Neural progenitor cell (in vitro differentiated cells): ENCODE results near the gene NSRP1. TPM values are rescaled to one million over a fixed set of nuclear protein-coding genes. Genes with fewer than 3 reads are reported as not detected.

Experiments
- DNase-seq: peaks from one replicate; pipeline ENCODE4 v3.0.0-alpha.2; 2016; ENCODE audit warnings: low spot score
- H2AFZ ChIP-seq: fragments of 200-600 bp; sonication (generic); replicated peaks from 2 replicates; pipeline ENCODE4 v1.6.1; 2016; ENCODE audit warnings: antibody characterized with exemption
- H3F3A ChIP-seq: fragments of 200-600 bp; sonication (generic); 2 replicates; pipeline ENCODE4 v1.6.1; 2016; ENCODE audit warnings: antibody characterized with exemption, low read depth
- H3K27ac ChIP-seq: fragments of 200-600 bp; sonication (generic); 2 replicates; pipeline ENCODE4 v1.5.1; 2016; ENCODE audit warnings: mild to moderate bottlenecking
- H3K27me3 ChIP-seq: fragments of 200-600 bp; sonication (generic); 2 replicates; pipeline ENCODE4 v1.6.1; 2016; ENCODE audit warnings: mild to moderate bottlenecking, moderate library complexity
- H3K36me3 ChIP-seq: fragments of 200-600 bp; sonication (generic); 2 replicates; pipeline ENCODE4 v1.5.1; 2016
- H3K4me1 ChIP-seq: fragments of 200-600 bp; sonication (generic); 2 replicates; pipeline ENCODE4 v1.6.1; 2016; ENCODE audit warnings: mixed run types
- H3K4me2 ChIP-seq: fragments of 200-600 bp; sonication (generic); 2 replicates; pipeline ENCODE4 v1.6.1; 2016
- H3K4me3 ChIP-seq: fragments of 200-600 bp; sonication (generic); 2 replicates; pipeline ENCODE4 v1.5.1; 2016
- H3K79me2 ChIP-seq: fragments of 200-600 bp; sonication (generic); 2 replicates; pipeline ENCODE4 v1.6.1; 2016; ENCODE audit warnings: low read depth
- H3K9ac ChIP-seq: fragments of 200-600 bp; sonication (generic); 2 replicates; pipeline ENCODE4 v1.6.1; 2016
- H3K9me3 ChIP-seq: fragments of 200-600 bp; sonication (generic); 2 replicates; pipeline ENCODE4 v1.5.1; 2016; ENCODE audit warnings: low read depth
- H4K20me1 ChIP-seq: fragments of 200-600 bp; sonication (generic); 2 replicates; pipeline ENCODE4 v1.6.1; 2016; ENCODE audit warnings: low read depth
- H3K27ac Mint-ChIP-seq: 3 replicates; pipeline ENCODE4 v1.8.0; 2021; ENCODE audit warnings: mixed read lengths
- H3K27me3 Mint-ChIP-seq: 2 replicates; pipeline ENCODE4 v1.8.0; 2022; ENCODE audit warnings: low read depth, mild to moderate bottlenecking, inconsistent platforms, moderate library complexity, mixed read lengths; ENCODE audit not compliant: insufficient read depth
- H3K36me3 Mint-ChIP-seq: 3 replicates; pipeline ENCODE4 v1.8.0; 2021; ENCODE audit warnings: mixed read lengths
- H3K4me1 Mint-ChIP-seq: 3 replicates; pipeline ENCODE4 v1.8.0; 2021; ENCODE audit warnings: mixed read lengths
- H3K4me3 Mint-ChIP-seq: 3 replicates; pipeline ENCODE4 v1.8.0; 2021; ENCODE audit warnings: mild to moderate bottlenecking, moderate library complexity, mixed read lengths
- H3K9me3 Mint-ChIP-seq: 3 replicates; pipeline ENCODE4 v1.8.0; 2020; ENCODE audit warnings: mixed read lengths
- EZH2 ChIP-seq: fragments of 200-600 bp; sonication (generic); IDR thresholded peaks from 2 replicates; pipeline ENCODE4 v1.6.1; 2017; ENCODE audit warnings: antibody characterized with exemption, mild to moderate bottlenecking, moderate library complexity
- EZH2phosphoT487 ChIP-seq: fragments of 200-600 bp; sonication (generic); IDR thresholded peaks from 2 replicates; pipeline ENCODE4 v1.6.1; 2017; ENCODE audit warnings: antibody characterized with exemption
- total RNA-seq: library from RNA; depleted of rRNA; stranded (reverse); fragments of >200 nt; gene quantifications from 2 replicates; pipeline ENCODE4 v1.2.3, GENCODE V29; 2015; ENCODE audit warnings: low replicate concordance
- TF ChIP-seq, protein P1 (sequence below): fragments of 200-600 bp; sonication (generic); IDR thresholded peaks from 2 replicates; pipeline ENCODE4 v1.5.1; 2017; ENCODE audit warnings: antibody characterized with exemption, mild to moderate bottlenecking

The NSRP1 gene
- total RNA-seq, 1 donor from 2014 or later: 14.8 TPM

DNA sequence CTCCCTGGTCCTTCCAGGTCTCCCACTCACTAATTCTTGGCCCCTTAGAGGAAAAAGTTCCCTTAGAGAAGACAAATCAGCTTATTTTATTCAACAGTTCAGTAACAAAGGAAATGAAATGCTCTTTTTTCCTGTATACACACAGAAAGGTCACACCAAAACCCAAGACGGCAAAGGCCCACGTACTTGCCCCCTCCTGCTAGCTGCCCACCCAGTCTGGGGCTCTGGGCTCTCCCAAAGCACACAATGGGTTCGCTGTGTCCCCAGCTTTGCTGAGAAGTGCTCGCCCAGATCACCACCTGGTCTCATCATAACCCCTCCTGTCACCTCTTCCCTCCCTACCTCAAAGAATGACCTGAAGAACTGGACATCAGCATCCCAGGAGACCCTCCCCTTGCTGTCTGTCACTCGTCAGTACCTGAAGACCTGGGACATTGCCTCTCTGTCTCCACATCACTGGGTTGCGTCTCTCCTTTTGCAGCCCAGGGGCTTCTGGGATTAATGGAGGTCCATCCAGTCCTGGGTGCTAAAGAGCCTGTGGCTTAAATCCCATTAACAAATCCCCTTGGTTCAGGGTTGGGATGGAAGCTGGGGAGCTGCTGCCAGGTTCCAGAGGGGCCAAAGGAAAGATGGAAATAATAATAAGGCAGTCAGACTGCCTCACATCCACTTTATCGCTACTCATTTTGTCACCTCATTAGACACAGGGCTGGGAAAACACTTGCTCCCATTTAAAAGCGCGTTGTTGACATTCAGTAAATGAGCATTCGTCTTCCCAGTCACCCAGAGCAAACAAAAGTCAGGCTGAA is 115.6 kb downstream of the NSRP1 start:
- TF ChIP-seq EZH2phosphoT487 (no peak), EZH2 (no peak)
- TF ChIP-seq, protein P1, sequence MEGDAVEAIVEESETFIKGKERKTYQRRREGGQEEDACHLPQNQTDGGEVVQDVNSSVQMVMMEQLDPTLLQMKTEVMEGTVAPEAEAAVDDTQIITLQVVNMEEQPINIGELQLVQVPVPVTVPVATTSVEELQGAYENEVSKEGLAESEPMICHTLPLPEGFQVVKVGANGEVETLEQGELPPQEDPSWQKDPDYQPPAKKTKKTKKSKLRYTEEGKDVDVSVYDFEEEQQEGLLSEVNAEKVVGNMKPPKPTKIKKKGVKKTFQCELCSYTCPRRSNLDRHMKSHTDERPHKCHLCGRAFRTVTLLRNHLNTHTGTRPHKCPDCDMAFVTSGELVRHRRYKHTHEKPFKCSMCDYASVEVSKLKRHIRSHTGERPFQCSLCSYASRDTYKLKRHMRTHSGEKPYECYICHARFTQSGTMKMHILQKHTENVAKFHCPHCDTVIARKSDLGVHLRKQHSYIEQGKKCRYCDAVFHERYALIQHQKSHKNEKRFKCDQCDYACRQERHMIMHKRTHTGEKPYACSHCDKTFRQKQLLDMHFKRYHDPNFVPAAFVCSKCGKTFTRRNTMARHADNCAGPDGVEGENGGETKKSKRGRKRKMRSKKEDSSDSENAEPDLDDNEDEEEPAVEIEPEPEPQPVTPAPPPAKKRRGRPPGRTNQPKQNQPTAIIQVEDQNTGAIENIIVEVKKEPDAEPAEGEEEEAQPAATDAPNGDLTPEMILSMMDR: no peak
- H3K4me3 ChIP-seq: no peak overlapping the region
- H3K27ac Mint-ChIP-seq: no peak overlapping the region
- peaks cover 14% of the 10 kb centered on the region for H3K4me1 ChIP-seq
- DNase-seq: no peak
- H3K4me3 Mint-ChIP-seq: no peak overlapping the region
- H3K4me2 ChIP-seq: no peak overlapping the region
- H3K9ac ChIP-seq: no peak overlapping the region
- H3K27me3 ChIP-seq: peaks cover 85% of the 10 kb centered on the region
- H3K27ac ChIP-seq: no peak overlapping the region
- peaks cover 41% of the 10 kb centered on the region for H3K27me3 Mint-ChIP-seq
- no peaks in the 10 kb centered on the region for H3K36me3 ChIP-seq
- peaks cover 5% of the 10 kb centered on the region for H3K9me3 Mint-ChIP-seq
- no peaks in the 10 kb centered on the region for H3K79me2 ChIP-seq
- peaks cover 14% of the 10 kb centered on the region for H4K20me1 ChIP-seq
- H3K9me3 ChIP-seq: no peaks in the 10 kb centered on the region
- H2AFZ ChIP-seq: no peak overlapping the region
- H3F3A ChIP-seq: peaks cover 15% of the 10 kb centered on the region
- H3K36me3 Mint-ChIP-seq: no peaks in the 10 kb centered on the region
- peaks cover 17% of the 10 kb centered on the region for H3K4me1 Mint-ChIP-seq

DNA sequence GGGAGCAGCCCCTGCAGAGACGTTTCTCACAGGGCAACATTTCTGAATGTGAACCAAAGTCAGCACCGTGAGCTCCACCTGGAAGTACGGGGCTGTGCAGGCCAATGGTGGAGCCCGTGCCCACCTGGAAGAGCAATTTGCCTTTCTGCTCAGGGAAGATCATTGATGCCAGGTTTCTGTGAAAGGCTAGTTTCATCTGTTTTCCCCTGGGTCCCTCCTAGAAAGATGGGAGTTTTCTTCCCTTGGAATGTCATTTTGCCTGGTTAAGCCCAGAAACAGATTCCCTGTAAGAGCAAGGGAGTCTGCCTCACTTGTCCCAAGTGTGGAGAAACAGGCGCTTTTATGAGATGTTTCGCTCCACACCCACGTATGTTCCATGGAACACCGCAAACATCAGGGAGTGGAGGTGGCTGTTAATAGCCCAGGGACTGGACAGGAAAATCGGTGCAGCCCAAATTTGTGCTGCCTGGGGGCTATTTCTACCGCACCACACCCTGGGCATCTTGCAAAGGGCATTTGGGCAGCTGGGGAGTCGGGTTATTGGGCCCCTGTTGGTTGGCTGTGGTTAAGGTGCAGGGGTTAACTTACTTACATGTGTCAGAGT is 116.3 kb downstream of the NSRP1 start:
- H3K4me1 Mint-ChIP-seq: peaks cover 23% of the 10 kb centered on the region
- no peak overlapping the region for H3K27ac ChIP-seq
- no peaks in the 10 kb centered on the region for H3K36me3 ChIP-seq
- peaks cover 5% of the 10 kb centered on the region for H3K9me3 Mint-ChIP-seq
- H2AFZ ChIP-seq: no peak overlapping the region
- no peak overlapping the region for H3K27ac Mint-ChIP-seq
- peaks cover 22% of the 10 kb centered on the region for H3F3A ChIP-seq
- peaks cover 20% of the 10 kb centered on the region for H3K4me1 ChIP-seq
- peaks cover 18% of the 10 kb centered on the region for H4K20me1 ChIP-seq
- H3K27me3 ChIP-seq: peaks cover 92% of the 10 kb centered on the region
- H3K36me3 Mint-ChIP-seq: no peaks in the 10 kb centered on the region
- no peak overlapping the region for H3K4me3 ChIP-seq
- peaks cover 47% of the 10 kb centered on the region for H3K27me3 Mint-ChIP-seq
- no peak for DNase-seq
- no peak for TF ChIP-seq EZH2phosphoT487
- TF ChIP-seq, protein P1: no peak
- no peak for TF ChIP-seq EZH2
- no peak overlapping the region for H3K4me3 Mint-ChIP-seq
- no peaks in the 10 kb centered on the region for H3K79me2 ChIP-seq
- H3K9ac ChIP-seq: no peak overlapping the region
- H3K4me2 ChIP-seq: no peak overlapping the region
- no peaks in the 10 kb centered on the region for H3K9me3 ChIP-seq

DNA sequence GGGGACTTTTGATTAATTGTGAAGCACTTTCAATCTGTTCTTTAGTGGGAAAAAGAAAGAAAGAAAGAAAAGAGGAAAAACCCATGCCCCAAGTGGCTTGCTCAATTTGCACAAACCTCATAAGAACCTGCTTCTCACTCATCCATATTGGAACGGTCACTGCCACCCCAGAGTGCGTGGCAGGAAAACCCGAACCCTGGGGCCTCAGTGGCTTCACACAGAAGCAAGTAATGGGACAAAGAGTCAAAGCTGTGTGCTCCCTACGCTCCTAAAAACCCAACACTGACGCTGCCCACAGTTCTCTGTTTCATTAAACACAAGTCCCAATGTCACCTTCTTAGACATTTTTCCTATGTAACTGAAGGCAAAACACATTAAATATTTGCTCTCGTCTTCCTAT is 117.7 kb downstream of the NSRP1 start:
- Histone ChIP-seq H3K4me3 (no peak overlapping the region), H3F3A (peaks cover 22% of the 10 kb centered on the region), H3K9ac (no peak overlapping the region), H3K36me3 (no peaks in the 10 kb centered on the region), H3K79me2 (no peaks in the 10 kb centered on the region), H3K27me3 (peaks cover 99% of the 10 kb centered on the region), H4K20me1 (peaks cover 18% of the 10 kb centered on the region), H3K4me2 (no peak overlapping the region), H2AFZ (no peak overlapping the region), H3K27ac (no peak overlapping the region), H3K4me1 (peaks cover 29% of the 10 kb centered on the region), H3K9me3 (no peaks in the 10 kb centered on the region)
- no peaks in the 10 kb centered on the region for H3K36me3 Mint-ChIP-seq
- peaks cover 29% of the 10 kb centered on the region for H3K4me1 Mint-ChIP-seq
- no peak for DNase-seq
- peaks cover 5% of the 10 kb centered on the region for H3K9me3 Mint-ChIP-seq
- H3K27me3 Mint-ChIP-seq: peaks cover 58% of the 10 kb centered on the region
- TF ChIP-seq EZH2 (no peak), EZH2phosphoT487 (no peak)
- TF ChIP-seq, protein P1: no peak
- H3K27ac Mint-ChIP-seq: no peak overlapping the region
- no peak overlapping the region for H3K4me3 Mint-ChIP-seq
